A549 (cell line): ENCODE data around the gene PTPA. TPM values are rescaled to one million over a fixed set of nuclear protein-coding genes. Genes with fewer than 3 reads are reported as not detected.

Source experiments
- MYC ChIP-seq: IDR thresholded peaks from 2 replicates; pipeline ENCODE4 v1.6.1; 2012; ENCODE audit warnings: mild to moderate bottlenecking, inconsistent platforms, low read length, improper control_type of control experiment, borderline replicate concordance
- polyA plus RNA-seq, 4 experiments: library from polyadenylated mRNA; depleted of rRNA in 3 of 4; stranded (reverse); fragments of >200 nt; fragmentation: RNase III in 1 of 4; extraction: RNeasy Plus Mini Kit Qiagen cat#74134 plus additional on column Dnase treatment in 1 of 4; gene quantifications; 2 replicates in 3 of 4; 3 replicates in 1 of 4; pipeline ENCODE4 v1.2.3, GENCODE V29; 2011 to 2017

PTPA gene
- polyA plus RNA-seq, 2 of the 4 experiments (the other 2 are of a cell fraction): 140 to 161 TPM

DNA sequence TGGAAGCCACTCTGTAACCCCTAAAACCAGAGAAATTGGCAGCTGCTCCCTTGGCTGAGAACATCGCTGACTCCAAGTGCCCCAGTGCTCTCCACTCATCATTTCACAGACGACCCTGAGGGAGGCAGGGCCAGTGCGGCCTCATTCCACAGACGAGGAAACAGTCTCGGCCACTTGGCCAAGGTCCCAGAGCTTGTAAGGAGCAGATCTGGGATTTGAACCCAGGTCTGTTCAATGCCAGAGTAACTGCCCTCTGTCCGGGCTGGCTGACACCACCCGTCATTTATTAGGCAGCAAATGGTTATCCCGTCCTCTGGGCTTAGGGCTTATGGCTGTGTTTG lies 86.7 kb downstream of the PTPA start (continued):
- TF ChIP-seq MYC: no peak
- TF ChIP-seq, all 56 proteins: peak for 0

Other genes with a start within 250 kb of the PTPA start
- gene KYAT1, start 229.5 kb upstream of the PTPA start, polyA plus RNA-seq (2011; rRNA removed): 10.0 and 12.2 TPM in 2 replicates
- gene KYAT1, start 229.5 kb upstream of the PTPA start, polyA plus RNA-seq (2017; fragmentation: RNase III; extraction: RNeasy Plus Mini Kit Qiagen cat#74134 plus additional on column Dnase treatment): 8.1 to 9.6 TPM (median 8.4 TPM) in 3 replicates
- 25.9 and 29.2 TPM in 2 replicates for gene LRRC8A, start 229.3 kb upstream of the PTPA start, polyA plus RNA-seq (2011; rRNA removed)
- 22.6 to 23.1 TPM (median 22.9 TPM) in 3 replicates for gene LRRC8A, start 229.3 kb upstream of the PTPA start, polyA plus RNA-seq (2017; fragmentation: RNase III; extraction: RNeasy Plus Mini Kit Qiagen cat#74134 plus additional on column Dnase treatment)
- gene PHYHD1, start 190.4 kb upstream of the PTPA start, polyA plus RNA-seq (2011; rRNA removed): 0.12 TPM in 1 of 2 replicates, not detected in the other
- gene PHYHD1, start 190.4 kb upstream of the PTPA start, polyA plus RNA-seq (2017; fragmentation: RNase III; extraction: RNeasy Plus Mini Kit Qiagen cat#74134 plus additional on column Dnase treatment): 0.12 TPM in 1 of 3 replicates, not detected in the others
- gene DOLK, start 163.8 kb upstream of the PTPA start, polyA plus RNA-seq (2011; rRNA removed): 25.4 and 27.8 TPM in 2 replicates
- gene DOLK, start 163.8 kb upstream of the PTPA start, polyA plus RNA-seq (2017; fragmentation: RNase III; extraction: RNeasy Plus Mini Kit Qiagen cat#74134 plus additional on column Dnase treatment): 19.9 to 22.8 TPM (median 22.2 TPM) in 3 replicates
- gene NUP188, start 163.7 kb upstream of the PTPA start, polyA plus RNA-seq (2011; rRNA removed): 52.3 and 62.1 TPM in 2 replicates
- gene NUP188, start 163.7 kb upstream of the PTPA start, polyA plus RNA-seq (2017; fragmentation: RNase III; extraction: RNeasy Plus Mini Kit Qiagen cat#74134 plus additional on column Dnase treatment): 29.2 to 37.9 TPM (median 33.2 TPM) in 3 replicates
- gene SH3GLB2, start 83.1 kb upstream of the PTPA start, polyA plus RNA-seq (2011; rRNA removed): 28.3 and 30.0 TPM in 2 replicates
- 40.2 to 42.6 TPM (median 40.6 TPM) in 3 replicates for gene SH3GLB2, start 83.1 kb upstream of the PTPA start, polyA plus RNA-seq (2017; fragmentation: RNase III; extraction: RNeasy Plus Mini Kit Qiagen cat#74134 plus additional on column Dnase treatment)
- 6.3 and 6.4 TPM in 2 replicates for gene MIGA2, start 74.8 kb upstream of the PTPA start, polyA plus RNA-seq (2011; rRNA removed)
- gene MIGA2, start 74.8 kb upstream of the PTPA start, polyA plus RNA-seq (2017; fragmentation: RNase III; extraction: RNeasy Plus Mini Kit Qiagen cat#74134 plus additional on column Dnase treatment): 12.8 to 16.1 TPM (median 15.1 TPM) in 3 replicates
- gene DOLPP1, start 30.3 kb upstream of the PTPA start, polyA plus RNA-seq (2011; rRNA removed): 25.6 and 31.4 TPM in 2 replicates
- gene DOLPP1, start 30.3 kb upstream of the PTPA start, polyA plus RNA-seq (2017; fragmentation: RNase III; extraction: RNeasy Plus Mini Kit Qiagen cat#74134 plus additional on column Dnase treatment): 21.8 to 23.5 TPM (median 22.2 TPM) in 3 replicates
- gene CRAT, start 622 bp upstream of the PTPA start, polyA plus RNA-seq (2011; rRNA removed): 20.5 and 20.8 TPM in 2 replicates
- gene CRAT, start 622 bp upstream of the PTPA start, polyA plus RNA-seq (2017; fragmentation: RNase III; extraction: RNeasy Plus Mini Kit Qiagen cat#74134 plus additional on column Dnase treatment): 22.7 to 26.2 TPM (median 26.0 TPM) in 3 replicates
- gene IER5L, start 66.8 kb downstream of the PTPA start, polyA plus RNA-seq (2011; rRNA removed): 16.8 and 25.1 TPM in 2 replicates
- gene IER5L, start 66.8 kb downstream of the PTPA start, polyA plus RNA-seq (2017; fragmentation: RNase III; extraction: RNeasy Plus Mini Kit Qiagen cat#74134 plus additional on column Dnase treatment): 47.9 to 67.5 TPM (median 54.9 TPM) in 3 replicates